Hippocampal formation (tissue), 2 donors: ENCODE results near the gene COL9A3.

Experiments
- DNase-seq, 2 donors: peaks; one replicate each; lab custom pipeline; 2025; lab: John Stamatoyannopoulos, UW

COL9A3 gene

GRCh38 chr20:62823688-62824475 is 7.0 kb downstream of the COL9A3 start:
- no peak for DNase-seq

- DNase-seq = no peak
Observed at GRCh38 chr20:62824476-62825332, 7.9 kb downstream of the COL9A3 start.

GRCh38 chr20:62825333-62825985 is 8.6 kb downstream of the COL9A3 start:
- no peak for DNase-seq

GRCh38 chr20:62825986-62826645 is 9.3 kb downstream of the COL9A3 start:
- no peak for DNase-seq

- DNase-seq = no peak
Observed at GRCh38 chr20:62826646-62827310, 9.9 kb downstream of the COL9A3 start.

GRCh38 chr20:62827311-62828038 is 10.6 kb downstream of the COL9A3 start:
- DNase-seq = no peak

- no peak for DNase-seq
Observed at GRCh38 chr20:62828051-62828450, 11.2 kb downstream of the COL9A3 start.

GRCh38 chr20:62828511-62829230 is 11.8 kb downstream of the COL9A3 start:
- no peak for DNase-seq

GRCh38 chr20:62829231-62830230 is 12.7 kb downstream of the COL9A3 start:
- DNase-seq = no peak

- no peak for DNase-seq
Observed at GRCh38 chr20:62830251-62830650, 13.4 kb downstream of the COL9A3 start.

- DNase-seq = no peak
Observed at GRCh38 chr20:62830821-62831220, 14.0 kb downstream of the COL9A3 start.

- no peak for DNase-seq
Observed at GRCh38 chr20:62831361-62831788, 14.5 kb downstream of the COL9A3 start.

- no peak for DNase-seq
Observed at GRCh38 chr20:62831854-62832211, 15.0 kb downstream of the COL9A3 start.

- no peak for DNase-seq
Observed at GRCh38 chr20:62832212-62832922, 15.5 kb downstream of the COL9A3 start.

- DNase-seq = no peak
Observed at GRCh38 chr20:62832951-62833391, 16.1 kb downstream of the COL9A3 start.

GRCh38 chr20:62834967-62835730 is 18.3 kb downstream of the COL9A3 start:
- no peak for DNase-seq
